Hepatocyte (in vitro differentiated cells): ENCODE data around the gene ADCYAP1R1. TPM values are rescaled to one million over a fixed set of nuclear protein-coding genes. Genes with fewer than 3 reads are reported as not detected.

Experiments
- DNase-seq: peaks from one replicate; pipeline ENCODE4 v3.0.0-alpha.2; 2016; ENCODE audit warnings: low spot score
- H2AFZ ChIP-seq: fragments of 200-600 bp; sonication (generic); 2 replicates; pipeline ENCODE4 v1.6.0; 2016; ENCODE audit warnings: antibody characterized with exemption, mild to moderate bottlenecking
- H3K27ac ChIP-seq: fragments of 200-600 bp; sonication (generic); 2 replicates; pipeline ENCODE4 v1.5.1; 2016; ENCODE audit warnings: mild to moderate bottlenecking
- H3K27me3 ChIP-seq: fragments of 200-600 bp; sonication (generic); 2 replicates; pipeline ENCODE4 v1.6.1; 2016
- H3K36me3 ChIP-seq: fragments of 200-600 bp; sonication (generic); replicated peaks from 2 replicates; pipeline ENCODE4 v1.5.1; 2016; ENCODE audit warnings: low read depth; ENCODE audit not compliant: insufficient read depth
- H3K4me1 ChIP-seq: fragments of 200-600 bp; sonication (generic); 2 replicates; pipeline ENCODE4 v1.5.1; 2016; ENCODE audit warnings: mild to moderate bottlenecking, moderate library complexity; ENCODE audit not compliant: insufficient read depth
- H3K4me2 ChIP-seq: fragments of 200-600 bp; sonication (generic); 2 replicates; pipeline ENCODE4 v1.6.0; 2016
- H3K4me3 ChIP-seq: fragments of 200-600 bp; sonication (generic); 2 replicates; pipeline ENCODE4 v1.5.1; 2016; ENCODE audit warnings: mild to moderate bottlenecking
- H3K79me2 ChIP-seq: fragments of 200-600 bp; sonication (generic); 2 replicates; pipeline ENCODE4 v1.6.0; 2017; ENCODE audit warnings: mild to moderate bottlenecking
- H3K9me2 ChIP-seq: fragments of 200-600 bp; sonication (generic); replicated peaks from 2 replicates; pipeline ENCODE4 v1.6.0; 2017; ENCODE audit warnings: mild to moderate bottlenecking; ENCODE audit not compliant: insufficient read depth
- H3K9me3 ChIP-seq: fragments of 200-600 bp; sonication (generic); 2 replicates; pipeline ENCODE4 v1.5.1; 2016; ENCODE audit warnings: low read depth, mild to moderate bottlenecking
- H4K20me1 ChIP-seq: fragments of 200-600 bp; sonication (generic); 2 replicates; pipeline ENCODE4 v1.6.0; 2016; ENCODE audit warnings: mild to moderate bottlenecking; ENCODE audit not compliant: insufficient read depth, poor library complexity, severe bottlenecking
- EZH2 ChIP-seq: fragments of 200-600 bp; sonication (generic); IDR thresholded peaks from 2 replicates; pipeline ENCODE4 v1.6.1; 2016; ENCODE audit warnings: antibody characterized with exemption, mild to moderate bottlenecking, borderline replicate concordance
- EZH2phosphoT487 ChIP-seq: fragments of 200-600 bp; sonication (generic); IDR thresholded peaks from one replicate; pipeline ENCODE4 v1.6.1; 2018; ENCODE audit warnings: antibody characterized with exemption, mild to moderate bottlenecking, low read depth, moderate library complexity; ENCODE audit not compliant: unreplicated experiment, severe bottlenecking
- WGBS: methylation state at CpG from one replicate; pipeline ENCODE4 v1.1.6; 2016; ENCODE audit warnings: low lambda C conversion rate; ENCODE audit errors: missing lambda C conversion rate; 5-methylcytosine and 5-hydroxymethylcytosine counted together
- polyA plus RNA-seq: library from polyadenylated mRNA; unstranded; fragments of >200 nt; fragmentation: Nextera tagmentation; extraction: Ambion mirVana; gene quantifications from 2 replicates; pipeline ENCODE4 v1.2.1, GENCODE V29; 2016
- total RNA-seq: library from RNA; depleted of rRNA; stranded (reverse); fragments of >200 nt; gene quantifications from 2 replicates; pipeline ENCODE4 v1.2.3, GENCODE V29; 2014
- TF ChIP-seq, protein P1 (sequence below): fragments of 200-600 bp; sonication (generic); IDR thresholded peaks from 2 replicates; pipeline ENCODE4 v1.5.1; 2016; ENCODE audit warnings: antibody characterized with exemption, mild to moderate bottlenecking; ENCODE audit not compliant: poor library complexity

ADCYAP1R1 gene
- total and polyA plus RNA-seq, 2 experiments from 2014 or later: 0.10 TPM; not detected in 1

DNA sequence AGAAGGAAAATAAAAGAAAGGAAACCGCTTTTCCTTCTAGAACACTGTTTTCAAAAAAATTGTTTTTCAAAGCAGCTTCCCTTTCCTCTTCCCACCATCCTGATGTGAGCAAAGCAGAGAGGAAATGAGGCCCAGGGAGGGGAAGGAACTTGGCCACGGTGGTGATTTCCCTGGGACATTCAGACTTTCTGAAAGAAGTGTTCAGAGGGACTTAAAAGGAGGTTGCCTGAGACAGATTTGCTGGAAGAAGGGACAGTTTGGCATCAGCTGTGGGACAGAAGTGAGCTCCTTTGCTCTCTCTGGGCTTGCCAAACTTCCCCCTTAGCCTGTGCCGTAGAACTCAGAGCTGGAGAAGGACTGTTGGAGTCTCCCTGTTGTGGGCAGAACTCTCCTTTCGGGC is 30.3 kb downstream of the ADCYAP1R1 start:
- no peak overlapping the region for H3K4me3 ChIP-seq
- TF ChIP-seq EZH2 (no peak), EZH2phosphoT487 (no peak)
- TF ChIP-seq, protein P1, sequence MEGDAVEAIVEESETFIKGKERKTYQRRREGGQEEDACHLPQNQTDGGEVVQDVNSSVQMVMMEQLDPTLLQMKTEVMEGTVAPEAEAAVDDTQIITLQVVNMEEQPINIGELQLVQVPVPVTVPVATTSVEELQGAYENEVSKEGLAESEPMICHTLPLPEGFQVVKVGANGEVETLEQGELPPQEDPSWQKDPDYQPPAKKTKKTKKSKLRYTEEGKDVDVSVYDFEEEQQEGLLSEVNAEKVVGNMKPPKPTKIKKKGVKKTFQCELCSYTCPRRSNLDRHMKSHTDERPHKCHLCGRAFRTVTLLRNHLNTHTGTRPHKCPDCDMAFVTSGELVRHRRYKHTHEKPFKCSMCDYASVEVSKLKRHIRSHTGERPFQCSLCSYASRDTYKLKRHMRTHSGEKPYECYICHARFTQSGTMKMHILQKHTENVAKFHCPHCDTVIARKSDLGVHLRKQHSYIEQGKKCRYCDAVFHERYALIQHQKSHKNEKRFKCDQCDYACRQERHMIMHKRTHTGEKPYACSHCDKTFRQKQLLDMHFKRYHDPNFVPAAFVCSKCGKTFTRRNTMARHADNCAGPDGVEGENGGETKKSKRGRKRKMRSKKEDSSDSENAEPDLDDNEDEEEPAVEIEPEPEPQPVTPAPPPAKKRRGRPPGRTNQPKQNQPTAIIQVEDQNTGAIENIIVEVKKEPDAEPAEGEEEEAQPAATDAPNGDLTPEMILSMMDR: no peak
- H3K4me1 ChIP-seq: no peaks in the 10 kb centered on the region
- no peak overlapping the region for H3K4me2 ChIP-seq
- H2AFZ ChIP-seq: no peak overlapping the region
- H3K9me2 ChIP-seq: no peaks in the 10 kb centered on the region
- DNase-seq: no peak
- WGBS: 76% methylated on average over 4 of the region's 4 CpGs
- no peaks in the 10 kb centered on the region for H3K36me3 ChIP-seq
- no peaks in the 10 kb centered on the region for H4K20me1 ChIP-seq
- H3K9me3 ChIP-seq: no peaks in the 10 kb centered on the region
- peaks cover 28% of the 10 kb centered on the region for H3K27me3 ChIP-seq
- no peaks in the 10 kb centered on the region for H3K79me2 ChIP-seq
- H3K27ac ChIP-seq: no peak overlapping the region

DNA sequence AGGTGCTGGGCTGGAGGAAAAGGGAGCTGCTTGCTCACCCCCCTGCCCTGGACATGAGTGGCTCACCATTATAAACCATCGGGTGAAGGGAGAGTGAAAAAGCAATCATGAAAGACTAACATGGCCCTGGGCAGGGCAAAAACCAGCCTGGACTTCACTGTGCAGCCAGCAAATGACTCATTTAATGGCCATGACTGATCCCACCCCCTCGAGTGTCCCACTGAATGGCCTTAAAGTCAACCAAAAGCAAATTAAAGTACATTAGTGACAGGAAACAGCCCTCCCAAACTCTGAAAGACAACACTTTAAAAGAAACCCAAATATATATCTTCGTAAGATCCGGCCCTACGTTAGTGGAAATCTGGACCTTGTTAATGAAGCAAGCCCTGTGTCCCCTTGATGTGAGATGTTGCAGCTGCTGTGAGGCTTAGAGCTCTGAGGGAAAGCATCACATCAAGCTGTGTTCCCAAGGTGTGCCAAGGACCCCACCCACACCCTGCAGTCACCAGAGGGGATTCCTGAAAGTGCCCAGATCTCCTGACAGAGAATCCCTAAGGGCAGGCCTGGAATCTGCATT is 31.2 kb downstream of the ADCYAP1R1 start:
- Histone ChIP-seq H3K9me3 (no peaks in the 10 kb centered on the region), H3K4me1 (no peaks in the 10 kb centered on the region), H3K79me2 (no peaks in the 10 kb centered on the region), H4K20me1 (no peaks in the 10 kb centered on the region), H3K27me3 (peaks cover 28% of the 10 kb centered on the region), H3K27ac (no peak overlapping the region), H2AFZ (no peak overlapping the region), H3K9me2 (no peaks in the 10 kb centered on the region), H3K36me3 (no peaks in the 10 kb centered on the region), H3K4me2 (no peak overlapping the region), H3K4me3 (no peak overlapping the region)
- 45% methylated on average over 5 of the region's 5 CpGs for WGBS
- DNase-seq: no peak
- TF ChIP-seq, protein P1: no peak
- TF ChIP-seq EZH2: no peak
- no peak for TF ChIP-seq EZH2phosphoT487

DNA sequence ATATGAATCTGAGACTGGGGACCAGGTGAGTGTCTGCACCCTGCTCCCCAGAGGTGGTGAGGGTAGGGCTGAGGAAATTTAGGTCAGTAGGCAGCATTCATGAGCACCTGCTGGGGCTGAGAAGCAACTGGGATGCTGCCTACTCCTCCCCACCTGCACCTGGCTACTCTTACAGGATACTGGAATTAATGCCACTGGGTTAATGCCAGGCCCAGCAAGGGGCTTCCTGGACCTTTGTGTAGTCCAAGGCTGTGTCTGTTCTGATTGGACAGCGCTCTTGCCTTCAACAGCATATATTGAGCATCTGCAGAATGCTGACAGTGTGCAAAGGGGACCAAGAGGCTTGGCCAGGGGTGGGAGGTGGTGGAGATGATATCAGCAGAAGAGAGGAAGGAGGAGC is 32.1 kb downstream of the ADCYAP1R1 start:
- DNase-seq: no peak
- H3K27me3 ChIP-seq: peaks cover 25% of the 10 kb centered on the region
- H3K9me3 ChIP-seq: no peaks in the 10 kb centered on the region
- H4K20me1 ChIP-seq: no peaks in the 10 kb centered on the region
- no peak overlapping the region for H3K4me2 ChIP-seq
- H2AFZ ChIP-seq: no peak overlapping the region
- 88% methylated on average over 1 of the region's 1 CpG for WGBS
- H3K36me3 ChIP-seq: no peaks in the 10 kb centered on the region
- TF ChIP-seq, protein P1: no peak
- TF ChIP-seq EZH2 (no peak), EZH2phosphoT487 (no peak)
- H3K4me3 ChIP-seq: no peak overlapping the region
- H3K4me1 ChIP-seq: no peaks in the 10 kb centered on the region
- H3K27ac ChIP-seq: no peak overlapping the region
- no peaks in the 10 kb centered on the region for H3K79me2 ChIP-seq
- H3K9me2 ChIP-seq: no peaks in the 10 kb centered on the region
